HepG2 (cell line): ENCODE data around the gene HTRA2.

ENCODE experiments used
- FLYWCH1 ChIP-seq: sonication (generic); formaldehyde crosslinking; IDR thresholded peaks from 2 replicates; pipeline ENCODE4 v1.8.1; 2023; ENCODE audit warnings: mild to moderate bottlenecking, missing genetic modification reagents
- KDM5A ChIP-seq: fragments of 200-600 bp; sonication (generic); IDR thresholded peaks from 2 replicates; pipeline ENCODE4 v1.7.0; 2018; ENCODE audit warnings: antibody characterized with exemption, mild to moderate bottlenecking, low read length, borderline replicate concordance
- REST ChIP-seq, 2 experiments: IDR thresholded peaks; 2 replicates each; pipeline ENCODE4 v1.6.1; 2011 to 2012; ENCODE audit warnings: low read length in 2 of 2, borderline replicate concordance in 1 of 2, low read depth in 1 of 2, mild to moderate bottlenecking in 1 of 2, moderate library complexity in 1 of 2
- ZFP36 ChIP-seq: fragments of 150-350 bp; IDR thresholded peaks from 2 replicates; pipeline ENCODE4 v1.6.1; 2018; ENCODE audit warnings: borderline replicate concordance, low read length, low read depth; ENCODE audit not compliant: partially characterized antibody
- ZNF143 ChIP-seq: sonication (generic); formaldehyde crosslinking; IDR thresholded peaks from 2 replicates; pipeline ENCODE4 v1.4.0; 2020; ENCODE audit warnings: missing genetic modification reagents
- ZNF337 ChIP-seq: sonication (generic); formaldehyde crosslinking; IDR thresholded peaks from 2 replicates; pipeline ENCODE4 v1.5.1; 2020; ENCODE audit warnings: missing genetic modification reagents, low read depth, mild to moderate bottlenecking, borderline replicate concordance
- ZNF670 ChIP-seq: sonication (generic); formaldehyde crosslinking; IDR thresholded peaks from 2 replicates; pipeline ENCODE4 v1.8.0; 2022; ENCODE audit warnings: mild to moderate bottlenecking, missing genetic modification reagents, borderline replicate concordance
- TF ChIP-seq, protein P1 (sequence below): sonication (generic); formaldehyde crosslinking; IDR thresholded peaks from 2 replicates; pipeline ENCODE4 v1.4.0; 2020; ENCODE audit warnings: missing genetic modification reagents
- TF ChIP-seq, protein P2 (sequence below): sonication (generic); formaldehyde crosslinking; conservative IDR thresholded peaks from 2 replicates; pipeline ENCODE4 v1.4.0; 2020; ENCODE audit warnings: missing genetic modification reagents
- TF ChIP-seq, protein P3 (sequence below): IDR thresholded peaks from 2 replicates; pipeline ENCODE4 v1.6.1; 2012; ENCODE audit warnings: low read length, improper control_type of control experiment

DNA sequence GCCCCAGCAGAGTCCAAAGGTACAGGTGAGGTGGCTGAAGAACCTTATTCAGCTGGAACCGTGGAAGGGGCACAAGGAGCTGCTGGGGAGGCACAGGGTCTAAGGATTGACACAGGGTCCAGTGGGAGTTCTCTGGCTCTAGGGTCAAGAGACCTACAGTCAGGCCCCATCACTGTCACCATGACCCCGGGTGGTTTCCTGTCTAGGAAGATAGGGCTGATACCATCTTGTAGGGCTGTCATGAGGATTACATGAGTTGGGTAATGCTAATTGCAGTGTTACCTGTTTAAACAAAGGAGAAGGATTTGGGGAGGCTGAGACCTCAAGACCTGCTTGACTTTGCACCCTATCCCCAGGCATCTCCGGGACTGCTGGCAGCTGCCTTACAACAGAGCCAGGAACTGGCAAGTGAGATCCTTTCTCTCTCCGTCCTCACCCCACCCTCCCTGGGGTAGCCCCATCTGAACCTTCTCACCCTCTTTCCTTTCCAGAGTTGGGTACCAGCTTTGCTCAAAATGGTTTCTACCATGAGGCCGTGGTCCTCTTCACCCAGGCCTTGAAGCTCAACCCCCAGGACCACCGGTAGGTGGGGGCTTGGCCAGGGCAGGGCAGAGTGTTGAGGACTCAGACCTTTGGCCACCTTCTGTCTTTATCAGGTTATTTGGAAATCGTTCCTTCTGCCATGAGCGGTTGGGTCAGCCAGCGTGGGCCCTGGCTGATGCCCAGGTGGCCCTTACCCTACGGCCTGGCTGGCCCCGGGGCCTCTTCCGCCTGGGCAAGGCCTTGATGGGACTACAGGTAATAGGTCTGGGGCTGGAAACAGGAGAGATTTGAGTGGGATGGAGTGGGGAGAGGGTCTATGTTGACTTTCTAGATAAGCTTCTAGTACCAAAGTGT is 37.8 kb upstream of the HTRA2 start:
- TF ChIP-seq KDM5A (no peak), ZNF670 (CRISPR knock-in tag) (no peak), ZFP36 (no peak), FLYWCH1 (CRISPR knock-in tag) (no peak), REST (IDR thresholded peaks at IDR 0.05; ENCODE audit: borderline replicate concordance in 1 of 2, low read depth in 1 of 2, low read length in 2 of 2) (no peak), ZNF143 (CRISPR knock-in tag) (no peak), ZNF337 (no peak)
- TF ChIP-seq, protein P1, sequence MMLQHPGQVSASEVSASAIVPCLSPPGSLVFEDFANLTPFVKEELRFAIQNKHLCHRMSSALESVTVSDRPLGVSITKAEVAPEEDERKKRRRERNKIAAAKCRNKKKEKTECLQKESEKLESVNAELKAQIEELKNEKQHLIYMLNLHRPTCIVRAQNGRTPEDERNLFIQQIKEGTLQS (CRISPR knock-in tag) = no peak
- TF ChIP-seq, protein P2, sequence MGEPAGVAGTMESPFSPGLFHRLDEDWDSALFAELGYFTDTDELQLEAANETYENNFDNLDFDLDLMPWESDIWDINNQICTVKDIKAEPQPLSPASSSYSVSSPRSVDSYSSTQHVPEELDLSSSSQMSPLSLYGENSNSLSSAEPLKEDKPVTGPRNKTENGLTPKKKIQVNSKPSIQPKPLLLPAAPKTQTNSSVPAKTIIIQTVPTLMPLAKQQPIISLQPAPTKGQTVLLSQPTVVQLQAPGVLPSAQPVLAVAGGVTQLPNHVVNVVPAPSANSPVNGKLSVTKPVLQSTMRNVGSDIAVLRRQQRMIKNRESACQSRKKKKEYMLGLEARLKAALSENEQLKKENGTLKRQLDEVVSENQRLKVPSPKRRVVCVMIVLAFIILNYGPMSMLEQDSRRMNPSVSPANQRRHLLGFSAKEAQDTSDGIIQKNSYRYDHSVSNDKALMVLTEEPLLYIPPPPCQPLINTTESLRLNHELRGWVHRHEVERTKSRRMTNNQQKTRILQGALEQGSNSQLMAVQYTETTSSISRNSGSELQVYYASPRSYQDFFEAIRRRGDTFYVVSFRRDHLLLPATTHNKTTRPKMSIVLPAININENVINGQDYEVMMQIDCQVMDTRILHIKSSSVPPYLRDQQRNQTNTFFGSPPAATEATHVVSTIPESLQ (CRISPR knock-in tag) = no peak
- TF ChIP-seq, protein P3, sequence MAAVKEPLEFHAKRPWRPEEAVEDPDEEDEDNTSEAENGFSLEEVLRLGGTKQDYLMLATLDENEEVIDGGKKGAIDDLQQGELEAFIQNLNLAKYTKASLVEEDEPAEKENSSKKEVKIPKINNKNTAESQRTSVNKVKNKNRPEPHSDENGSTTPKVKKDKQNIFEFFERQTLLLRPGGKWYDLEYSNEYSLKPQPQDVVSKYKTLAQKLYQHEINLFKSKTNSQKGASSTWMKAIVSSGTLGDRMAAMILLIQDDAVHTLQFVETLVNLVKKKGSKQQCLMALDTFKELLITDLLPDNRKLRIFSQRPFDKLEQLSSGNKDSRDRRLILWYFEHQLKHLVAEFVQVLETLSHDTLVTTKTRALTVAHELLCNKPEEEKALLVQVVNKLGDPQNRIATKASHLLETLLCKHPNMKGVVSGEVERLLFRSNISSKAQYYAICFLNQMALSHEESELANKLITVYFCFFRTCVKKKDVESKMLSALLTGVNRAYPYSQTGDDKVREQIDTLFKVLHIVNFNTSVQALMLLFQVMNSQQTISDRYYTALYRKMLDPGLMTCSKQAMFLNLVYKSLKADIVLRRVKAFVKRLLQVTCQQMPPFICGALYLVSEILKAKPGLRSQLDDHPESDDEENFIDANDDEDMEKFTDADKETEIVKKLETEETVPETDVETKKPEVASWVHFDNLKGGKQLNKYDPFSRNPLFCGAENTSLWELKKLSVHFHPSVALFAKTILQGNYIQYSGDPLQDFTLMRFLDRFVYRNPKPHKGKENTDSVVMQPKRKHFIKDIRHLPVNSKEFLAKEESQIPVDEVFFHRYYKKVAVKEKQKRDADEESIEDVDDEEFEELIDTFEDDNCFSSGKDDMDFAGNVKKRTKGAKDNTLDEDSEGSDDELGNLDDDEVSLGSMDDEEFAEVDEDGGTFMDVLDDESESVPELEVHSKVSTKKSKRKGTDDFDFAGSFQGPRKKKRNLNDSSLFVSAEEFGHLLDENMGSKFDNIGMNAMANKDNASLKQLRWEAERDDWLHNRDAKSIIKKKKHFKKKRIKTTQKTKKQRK = no peak
